GM23248 (cell line): ENCODE results near the gene MCRIP2.

Experiments used
- EZH2 ChIP-seq: fragments of 200-600 bp; sonication (generic); IDR thresholded peaks from 2 replicates; pipeline ENCODE4 v1.6.1; 2018; ENCODE audit warnings: antibody characterized with exemption, mild to moderate bottlenecking; ENCODE audit not compliant: insufficient read depth, poor library complexity, severe bottlenecking
- EZH2phosphoT487 ChIP-seq: fragments of 200-600 bp; sonication (generic); IDR thresholded peaks from 2 replicates; pipeline ENCODE4 v1.6.1; 2018; ENCODE audit warnings: antibody characterized with exemption, moderate library complexity, mild to moderate bottlenecking, low read depth; ENCODE audit not compliant: insufficient read depth

GRCh38 chr16:596736-597060 lies 44.9 kb upstream of the MCRIP2 start:
- no peak for TF ChIP-seq EZH2
- TF ChIP-seq EZH2phosphoT487 = no peak
